NCI-H2196 (cell line): ENCODE data around the gene UBQLN4.

Experiments
- DNase-seq: peaks from one replicate; lab custom pipeline; 2025; ENCODE audit not compliant: unreplicated experiment; lab: John Stamatoyannopoulos, UW

Gene UBQLN4

GRCh38 chr1:156053768-156054499 lies at the start of gene UBQLN4:
Gene UBQLN4, minus strand, starts transcription at chr1:156053798. Its CDS starts 97 bp downstream, at chr1:156053701.
- DNase-seq: peak; percentile 86

GRCh38 chr1:156102633-156103511 lies 49.3 kb upstream of the UBQLN4 start:
- DNase-seq: no peak

- no peak for DNase-seq
Observed at GRCh38 chr1:156101880-156102279, 48.3 kb upstream of the UBQLN4 start.

- DNase-seq: no peak
Observed at GRCh38 chr1:156100205-156100995, 46.8 kb upstream of the UBQLN4 start.

GRCh38 chr1:156099282-156099681 lies 45.7 kb upstream of the UBQLN4 start:
- DNase-seq: no peak

- no peak for DNase-seq
Observed at GRCh38 chr1:156098784-156099183, 45.2 kb upstream of the UBQLN4 start.

GRCh38 chr1:156097499-156098178 lies 44.0 kb upstream of the UBQLN4 start:
- no peak for DNase-seq

- peak; percentile 78 for DNase-seq
Observed at GRCh38 chr1:156096640-156097391, 43.2 kb upstream of the UBQLN4 start.

GRCh38 chr1:156095906-156096508 lies 42.4 kb upstream of the UBQLN4 start:
- DNase-seq: no peak

GRCh38 chr1:156091610-156092009 lies 38.0 kb upstream of the UBQLN4 start:
- no peak for DNase-seq

GRCh38 chr1:156090840-156091188 lies 37.2 kb upstream of the UBQLN4 start:
- DNase-seq: peak; percentile 91

GRCh38 chr1:156090138-156090839 lies 36.7 kb upstream of the UBQLN4 start:
- DNase-seq: no peak

GRCh38 chr1:156089704-156090103 lies 36.1 kb upstream of the UBQLN4 start:
- DNase-seq: no peak

- peak; percentile 22 for DNase-seq
Observed at GRCh38 chr1:156086256-156086662, 32.7 kb upstream of the UBQLN4 start.

- no peak for DNase-seq
Observed at GRCh38 chr1:156083800-156084790, 30.5 kb upstream of the UBQLN4 start.

GRCh38 chr1:156082309-156083091 lies 28.9 kb upstream of the UBQLN4 start, which contains the start of gene MEX3A:
Gene MEX3A, minus strand, starts transcription at chr1:156082465. Its CDS starts 467 bp downstream, at chr1:156081998.
- DNase-seq: peak; percentile 70

- no peak for DNase-seq
Observed at GRCh38 chr1:156081917-156082308, 28.3 kb upstream of the UBQLN4 start.
